IPS-NIHi11 (cell line): ENCODE data around the gene SEC61A1.

Source experiments
- DNase-seq: peaks from one replicate; pipeline ENCODE4 v3.0.0; 2012; ENCODE audit warnings: mixed read lengths, low spot score

The SEC61A1 gene

DNA sequence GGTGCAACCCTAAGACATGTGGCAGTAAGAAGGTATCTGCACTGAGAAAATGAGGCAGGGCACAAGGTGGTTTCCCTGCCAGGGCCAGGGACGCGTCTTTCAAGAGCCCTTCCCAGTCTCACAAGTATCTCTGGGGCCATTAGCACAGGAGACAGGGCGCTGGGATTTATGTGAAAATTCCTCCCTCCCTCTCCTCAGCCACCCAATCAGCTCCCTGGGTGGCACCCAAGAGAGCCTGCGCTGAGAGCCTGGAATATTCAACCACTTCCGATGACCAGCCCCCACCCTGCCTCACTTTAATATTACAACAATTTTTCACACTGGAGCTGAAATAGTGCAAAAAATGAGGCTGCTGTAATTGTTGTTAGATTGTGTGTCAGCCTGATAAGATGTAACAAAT is 26.1 kb downstream of the SEC61A1 start:
- no peak for DNase-seq

DNA sequence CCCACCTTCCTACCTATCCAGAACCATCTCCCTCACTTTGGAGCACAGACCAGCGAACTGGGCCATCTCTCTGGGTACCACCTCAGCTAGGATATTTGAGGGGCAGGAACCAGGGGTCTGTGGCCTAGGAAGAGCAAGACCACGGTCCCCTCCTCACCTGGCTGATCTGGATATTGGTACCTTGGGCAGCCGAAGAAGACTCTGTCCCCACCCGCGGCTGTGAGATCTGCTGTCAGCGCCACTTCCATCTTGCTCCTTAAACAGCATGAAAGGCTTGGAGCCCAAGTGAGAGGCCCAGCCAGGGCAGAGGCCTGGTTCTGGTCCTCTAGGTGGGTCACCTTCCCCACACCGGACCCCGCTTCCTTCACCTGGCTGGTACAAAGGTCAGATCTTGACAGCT is 26.6 kb downstream of the SEC61A1 start:
- no peak for DNase-seq

GRCh38 chr3:128079823-128080222 is 27.6 kb downstream of the SEC61A1 start:
- no peak for DNase-seq

GRCh38 chr3:128080323-128081080 is 28.3 kb downstream of the SEC61A1 start:
- no peak for DNase-seq

DNA sequence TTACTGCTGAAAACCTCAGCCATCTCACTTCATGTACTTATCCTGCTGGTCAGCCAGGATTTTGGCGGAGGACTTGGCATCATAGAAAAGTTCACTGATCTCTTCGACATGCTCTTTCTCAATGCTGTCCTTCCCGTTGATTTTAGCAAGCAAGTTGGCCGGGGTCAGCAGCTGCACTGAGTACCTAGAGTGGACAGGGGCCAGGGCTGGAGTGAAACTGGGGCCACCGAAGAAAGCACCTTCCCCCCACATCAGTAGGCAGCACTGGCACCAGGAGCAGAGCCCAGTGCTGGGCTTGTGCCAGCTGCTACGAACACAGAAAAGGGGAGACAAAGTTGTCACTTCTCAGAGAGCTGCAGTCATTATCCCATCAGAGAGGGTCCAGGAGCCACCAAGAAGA is 29.0 kb downstream of the SEC61A1 start:
- DNase-seq, result no peak

GRCh38 chr3:128081846-128082245 is 29.6 kb downstream of the SEC61A1 start:
- no peak for DNase-seq

GRCh38 chr3:128082546-128082945 is 30.3 kb downstream of the SEC61A1 start:
- no peak for DNase-seq

DNA sequence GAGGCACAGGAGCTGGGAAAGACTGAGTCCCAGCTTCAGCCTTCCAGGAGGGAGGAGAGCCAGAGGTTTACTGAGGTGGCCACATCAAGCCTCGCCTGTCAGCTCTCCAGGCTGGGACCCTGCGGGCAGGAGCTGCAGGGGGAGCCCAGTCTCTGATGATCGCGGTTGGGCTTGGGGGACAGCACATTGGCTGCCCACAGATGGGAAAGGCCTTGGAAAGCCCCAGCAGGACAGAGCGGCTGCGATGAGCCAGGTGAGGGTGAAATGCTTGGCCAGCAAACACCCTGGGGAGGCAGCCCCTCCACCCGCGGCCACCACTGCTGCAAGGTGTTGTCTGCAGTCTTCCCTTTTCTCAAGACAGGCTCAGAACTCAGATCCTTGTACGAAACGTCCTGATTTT is 31.2 kb downstream of the SEC61A1 start:
- peak; percentile 31 for DNase-seq

- DNase-seq, result no peak
These were observed 31.9 kb downstream of the SEC61A1 start for GRCh38 chr3:128083980-128084674.

DNA sequence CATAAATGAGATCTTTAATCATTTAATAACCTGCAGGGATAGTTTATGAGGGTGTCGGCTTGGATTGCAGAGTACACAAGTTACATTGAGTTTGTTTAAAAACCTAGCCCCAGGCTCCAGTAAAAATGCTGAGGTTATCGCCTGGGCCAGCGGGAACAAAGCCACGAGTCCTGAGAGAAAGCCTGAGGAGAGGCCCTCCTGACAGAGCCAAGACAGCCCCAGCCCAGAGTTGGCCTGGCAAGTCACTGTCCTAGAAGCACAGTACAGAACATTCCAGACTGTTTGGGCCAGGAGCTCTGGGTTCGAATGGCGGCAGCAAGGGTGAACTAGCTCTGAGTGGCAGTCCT is 32.4 kb downstream of the SEC61A1 start:
- DNase-seq, result no peak

GRCh38 chr3:128089135-128089534 is 36.9 kb downstream of the SEC61A1 start:
- DNase-seq, result no peak

- DNase-seq, result no peak
These were observed 39.3 kb downstream of the SEC61A1 start for GRCh38 chr3:128091586-128091985.

DNA sequence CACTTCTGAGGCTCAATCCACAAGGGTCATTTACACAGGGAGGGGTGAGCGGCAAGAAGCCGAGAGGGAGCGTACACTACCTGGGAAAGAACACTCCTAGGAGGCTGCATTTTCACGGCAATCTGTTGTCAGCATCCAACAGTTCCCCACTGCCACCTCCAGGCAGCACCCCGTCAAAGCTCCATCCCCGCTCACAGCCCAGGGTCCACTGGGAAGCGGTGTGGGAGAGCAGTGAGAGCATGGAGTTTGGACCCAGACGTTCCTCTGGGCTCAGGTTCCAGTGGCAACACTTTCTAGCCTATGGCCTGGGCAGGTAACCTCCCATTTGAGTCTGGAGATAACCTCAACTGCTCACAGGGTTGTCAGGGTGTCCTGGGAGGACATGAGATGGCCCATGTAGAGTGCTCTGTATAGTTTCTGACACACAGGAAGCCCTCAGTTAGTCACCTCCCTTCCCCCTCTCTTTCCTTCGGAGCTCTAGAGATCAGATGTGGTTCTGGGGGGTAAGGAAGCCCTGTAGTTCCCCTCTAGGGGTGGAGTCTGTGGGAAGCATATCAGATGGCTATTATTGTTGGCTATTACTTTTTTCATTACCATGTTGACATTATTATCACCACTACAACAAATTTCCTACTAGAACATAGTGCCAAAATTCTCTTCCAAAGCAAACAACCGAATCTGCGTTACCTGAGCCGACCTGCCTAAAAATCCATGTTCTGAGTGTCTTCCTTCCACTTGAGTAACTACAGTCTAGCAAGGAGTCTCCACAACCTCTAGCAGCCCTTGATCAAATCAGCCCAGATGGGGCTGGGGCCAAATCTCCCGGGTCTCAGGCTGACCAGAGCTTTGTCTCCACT is 42.3 kb downstream of the SEC61A1 start:
- no peak for DNase-seq

- DNase-seq, result peak; percentile 81
These were observed 43.0 kb downstream of the SEC61A1 start for GRCh38 chr3:128095222-128095703.

GRCh38 chr3:128098234-128098633 is 46.0 kb downstream of the SEC61A1 start:
- no peak for DNase-seq

DNA sequence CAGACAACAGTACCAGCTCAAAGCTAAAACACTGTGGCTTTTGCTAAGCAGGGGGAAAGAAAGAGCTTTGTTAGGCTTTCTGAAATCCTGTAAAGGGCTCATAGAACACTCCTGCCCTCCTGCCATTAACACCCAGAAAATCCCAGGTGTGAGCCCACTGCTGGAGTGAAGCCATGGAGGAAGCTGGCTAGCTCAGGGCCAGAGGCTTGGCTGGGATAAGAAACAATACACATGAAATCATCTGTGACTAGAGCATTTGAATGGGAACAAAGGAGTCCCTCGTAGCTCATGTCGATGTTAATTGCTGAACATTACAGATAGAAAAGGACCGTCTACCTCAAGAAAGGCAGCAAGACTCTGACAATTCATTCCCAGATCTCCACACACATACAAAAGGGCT is 47.9 kb downstream of the SEC61A1 start:
- no peak for DNase-seq

- DNase-seq, result no peak
These were observed 48.4 kb downstream of the SEC61A1 start for GRCh38 chr3:128100638-128101037.

GRCh38 chr3:128103136-128103676 is 51.0 kb downstream of the SEC61A1 start:
- no peak for DNase-seq

DNA sequence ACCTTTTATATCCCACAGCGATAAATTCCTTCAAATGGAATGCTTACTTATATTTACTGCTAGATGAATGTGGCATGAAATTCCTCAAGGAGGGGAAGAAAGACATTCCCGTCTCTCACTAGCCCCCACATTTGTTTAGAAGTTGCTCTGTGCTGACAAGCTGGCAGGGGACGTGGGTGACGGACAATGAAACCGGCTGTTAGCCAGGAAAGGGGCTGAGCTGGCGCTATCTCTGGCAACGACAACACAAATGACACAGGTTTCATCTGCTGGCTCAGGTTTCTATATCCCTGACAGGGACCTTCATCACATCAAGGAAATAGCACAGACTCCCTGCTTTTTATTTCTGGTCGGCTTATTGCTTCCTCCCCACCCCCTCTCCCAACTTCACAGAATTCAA is 55.6 kb downstream of the SEC61A1 start:
- no peak for DNase-seq

DNA sequence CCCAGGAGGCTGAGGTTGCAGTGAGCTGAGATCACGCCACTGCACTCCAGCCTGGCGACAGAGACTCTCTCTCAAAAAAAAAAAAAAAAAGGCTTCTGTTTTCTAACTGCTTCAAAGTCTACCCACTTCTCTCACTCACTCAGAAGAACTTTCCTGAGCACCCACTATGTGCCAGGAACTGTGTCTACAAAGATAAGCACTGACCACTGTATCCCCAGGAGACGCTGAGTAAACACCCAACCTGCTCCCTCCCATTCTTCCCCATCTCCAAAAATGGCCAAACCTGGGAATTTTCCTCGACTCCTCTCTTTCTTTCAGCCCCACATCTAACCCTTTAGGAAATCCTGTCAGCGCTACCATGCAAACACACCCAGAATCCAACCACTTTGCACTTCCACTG is 58.9 kb downstream of the SEC61A1 start:
- no peak for DNase-seq

DNA sequence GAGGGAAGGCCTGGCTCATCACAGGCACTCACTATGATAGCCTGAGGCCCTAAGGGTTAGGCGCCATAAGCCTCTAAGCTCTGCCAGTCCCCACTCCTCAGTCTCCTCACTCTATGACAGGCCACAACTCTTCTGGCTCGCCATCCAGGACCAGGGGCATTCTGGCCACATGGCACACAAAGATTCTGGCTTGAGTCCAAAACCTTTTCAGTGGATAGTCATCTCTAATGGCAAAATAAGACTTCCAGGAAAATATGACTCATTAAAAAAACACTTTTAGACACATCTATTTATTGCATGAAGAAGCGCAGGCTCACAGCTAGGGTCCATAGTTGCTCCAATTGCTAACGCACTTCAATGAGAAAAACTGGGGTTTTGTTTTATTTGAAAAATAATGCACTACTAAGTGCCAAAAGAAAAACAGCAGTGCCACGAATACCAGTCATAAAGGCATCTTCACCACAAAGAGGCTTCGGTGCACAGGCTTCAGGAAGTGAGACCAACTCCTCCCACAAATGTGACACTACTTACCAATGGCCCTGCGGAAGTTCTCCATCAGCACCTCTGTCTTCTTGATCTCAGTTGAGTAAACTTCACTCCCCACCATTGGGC is 60.2 kb downstream of the SEC61A1 start:
- DNase-seq, result no peak
